Activated T-helper 17 cell treated with anti-CD3 and anti-CD28 coated beads, Interleukin-2, amount 50 U/mL, for 72 hours (primary cell): ENCODE results near the gene EPHA6. TPM values are rescaled to one million over a fixed set of nuclear protein-coding genes. Genes with fewer than 3 reads are reported as not detected.
"Not testable (repeated sequence)": the region's sequence is repeated elsewhere in the genome, so short reads cannot be mapped to it uniquely, and the experiment has no call there.

Source experiments
- ATAC-seq: fragments of 150-1000 bp; cut with Tn5 transposase; replicated peaks from 2 replicates; pipeline ENCODE4 v1.10.0; 2021; ENCODE audit warnings: mild to moderate bottlenecking, moderate library complexity
- H3K27ac Mint-ChIP-seq: one replicate; pipeline ENCODE4 v1.8.0; 2022; ENCODE audit warnings: mixed read lengths
- H3K27me3 Mint-ChIP-seq: one replicate; pipeline ENCODE4 v1.8.0; 2022; ENCODE audit warnings: mixed read lengths
- H3K36me3 Mint-ChIP-seq: one replicate; pipeline ENCODE4 v1.8.0; 2022; ENCODE audit warnings: low read depth, mild to moderate bottlenecking, mixed read lengths
- H3K4me1 Mint-ChIP-seq: one replicate; pipeline ENCODE4 v1.8.0; 2022; ENCODE audit warnings: mixed read lengths
- H3K4me3 Mint-ChIP-seq: one replicate; pipeline ENCODE4 v1.8.0; 2022; ENCODE audit warnings: mild to moderate bottlenecking, mixed read lengths
- H3K9me3 Mint-ChIP-seq: one replicate; pipeline ENCODE4 v1.8.0; 2022; ENCODE audit warnings: mixed read lengths
- total RNA-seq, 2 donors: library from RNA; stranded (reverse); gene quantifications; one replicate each; pipeline ENCODE4 v1.2.3, GENCODE V29; 2022

The EPHA6 gene
- total RNA-seq, 2 donors from 2014 or later: not detected

DNA sequence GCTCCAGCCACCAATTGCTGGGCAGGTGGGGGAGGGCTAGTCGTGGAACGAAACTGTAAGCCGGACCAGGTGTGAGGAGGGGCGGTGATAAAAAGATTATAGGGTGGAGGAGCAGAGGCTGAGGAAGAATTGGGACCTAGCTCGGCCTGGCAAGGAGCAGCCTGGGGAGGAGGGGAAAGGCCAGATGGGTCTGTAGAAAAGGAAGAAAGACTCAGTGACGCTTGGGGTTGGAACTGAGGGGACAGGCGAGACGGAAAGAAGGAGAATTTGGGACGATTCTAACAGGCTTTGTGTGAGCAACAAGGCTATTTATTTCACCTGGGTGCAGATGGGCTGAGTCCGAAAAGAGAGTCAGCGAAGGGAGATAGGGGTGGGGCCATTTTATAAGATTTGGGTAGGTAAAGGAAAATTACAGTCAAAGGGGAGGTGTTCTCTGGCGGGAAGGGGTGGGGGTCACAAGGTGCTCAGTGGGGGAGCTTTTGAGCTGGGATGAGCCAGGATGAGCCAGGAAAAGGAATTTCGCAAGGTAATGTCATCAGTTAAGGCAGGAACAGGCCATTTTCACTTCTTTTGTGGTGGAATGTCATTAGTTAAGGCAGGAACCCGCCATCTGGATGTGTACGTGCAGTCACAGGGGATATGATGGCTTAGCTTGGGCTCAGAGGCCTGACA lies 462.6 kb downstream of the EPHA6 start:
- ATAC-seq, H3K9me3 Mint-ChIP-seq, H3K27me3 Mint-ChIP-seq, H3K36me3 Mint-ChIP-seq, H3K4me3 Mint-ChIP-seq, H3K4me1 Mint-ChIP-seq, H3K27ac Mint-ChIP-seq: not testable (repeated sequence)

DNA sequence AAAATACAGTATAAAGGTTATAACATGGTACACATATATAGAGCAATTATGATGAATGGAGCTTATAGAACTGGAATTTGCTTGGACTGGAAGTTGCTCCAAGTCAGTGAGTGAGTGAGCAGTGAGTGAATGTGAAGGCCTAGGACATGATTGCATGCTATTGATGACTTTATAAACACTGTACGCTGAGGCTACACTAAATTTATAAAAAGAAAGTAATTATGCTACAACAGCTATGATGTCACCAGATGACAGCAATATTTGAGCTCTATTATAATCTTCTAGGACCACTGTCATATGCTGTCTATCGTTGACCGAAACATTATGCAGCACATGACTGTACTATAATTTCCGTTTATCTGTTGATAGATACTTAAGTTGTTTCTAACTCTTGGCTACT lies 463.3 kb downstream of the EPHA6 start:
- Mint-ChIP-seq H3K4me3 (no peak overlapping the region), H3K27ac (no peak overlapping the region), H3K4me1 (no peaks in the 10 kb centered on the region), H3K27me3 (no peaks in the 10 kb centered on the region), H3K9me3 (no peaks in the 10 kb centered on the region), H3K36me3 (no peaks in the 10 kb centered on the region)
- ATAC-seq: no peak

DNA sequence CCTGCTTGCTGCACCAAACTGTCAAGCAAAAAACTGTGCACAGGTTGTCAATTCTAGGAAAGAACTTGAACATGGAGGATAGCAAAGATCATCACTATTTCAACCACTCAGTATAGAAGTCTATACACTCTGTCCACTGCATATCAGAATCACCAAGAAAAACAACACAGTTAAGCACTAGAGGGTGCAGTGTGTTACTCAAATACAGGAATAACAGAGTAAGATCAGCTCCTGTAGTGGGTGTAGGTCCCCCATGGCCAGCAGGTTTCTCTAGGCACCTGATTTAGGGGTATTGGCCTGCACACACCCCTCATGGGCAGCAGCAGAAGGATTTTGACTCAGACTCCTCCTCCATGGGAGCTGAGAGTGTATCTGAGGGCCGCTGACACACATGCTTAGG lies 464.1 kb downstream of the EPHA6 start:
- no peak overlapping the region for H3K4me3 Mint-ChIP-seq
- no peaks in the 10 kb centered on the region for H3K4me1 Mint-ChIP-seq
- no peaks in the 10 kb centered on the region for H3K9me3 Mint-ChIP-seq
- no peaks in the 10 kb centered on the region for H3K36me3 Mint-ChIP-seq
- no peak overlapping the region for H3K27ac Mint-ChIP-seq
- no peak for ATAC-seq
- no peaks in the 10 kb centered on the region for H3K27me3 Mint-ChIP-seq

DNA sequence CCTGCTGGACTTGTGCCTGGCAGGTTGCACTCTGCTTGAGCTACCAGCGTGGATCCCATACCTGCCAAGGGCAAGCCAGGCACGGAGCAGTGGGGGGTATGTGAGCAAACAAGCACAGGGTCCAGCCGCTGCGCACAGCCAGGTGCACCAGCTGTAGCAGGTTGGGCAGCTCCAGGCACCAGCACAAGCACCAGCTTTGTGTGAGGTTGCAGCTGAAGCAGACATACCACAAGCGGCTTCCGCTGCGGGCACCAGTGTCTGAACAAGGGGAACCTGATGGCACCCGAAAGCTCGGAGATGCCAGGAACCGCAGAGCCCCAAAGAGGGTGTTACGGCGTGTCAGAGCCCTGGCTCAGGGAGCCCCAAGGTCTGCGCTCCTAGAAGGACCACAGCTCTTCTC lies 477.5 kb downstream of the EPHA6 start:
- H3K4me1 Mint-ChIP-seq: no peaks in the 10 kb centered on the region
- H3K4me3 Mint-ChIP-seq: no peak overlapping the region
- H3K27ac Mint-ChIP-seq: no peak overlapping the region
- H3K9me3 Mint-ChIP-seq: peaks cover 10% of the 10 kb centered on the region
- no peaks in the 10 kb centered on the region for H3K36me3 Mint-ChIP-seq
- H3K27me3 Mint-ChIP-seq: no peaks in the 10 kb centered on the region
- no peak for ATAC-seq

DNA sequence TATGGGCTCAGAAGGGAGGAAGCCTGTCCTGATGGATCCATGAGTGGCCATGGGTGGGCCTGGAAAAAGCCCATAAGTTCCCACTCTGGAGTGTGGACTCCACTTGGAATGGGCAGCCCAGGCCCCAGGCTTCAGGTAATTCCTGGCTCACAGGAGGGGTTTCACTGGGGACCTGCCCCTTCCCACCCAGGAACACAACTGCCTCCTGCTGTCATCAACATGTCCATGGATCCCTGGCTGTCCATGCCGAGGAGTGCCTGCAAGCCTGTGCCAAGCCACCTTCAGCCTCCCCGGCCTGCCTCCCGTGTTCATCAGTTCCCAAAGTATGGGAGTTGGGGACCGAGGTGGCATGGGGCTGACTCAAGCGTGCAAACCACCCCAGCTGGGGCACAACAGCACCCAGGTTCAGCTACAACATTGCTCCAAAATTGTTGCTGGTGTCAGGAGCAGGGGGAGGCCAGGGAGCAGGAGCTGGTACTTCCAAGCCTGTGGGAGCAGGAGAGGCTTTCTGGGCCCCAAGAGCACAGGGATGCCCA lies 479.3 kb downstream of the EPHA6 start:
- H3K9me3 Mint-ChIP-seq: peaks cover 10% of the 10 kb centered on the region
- H3K36me3 Mint-ChIP-seq: no peaks in the 10 kb centered on the region
- H3K27me3 Mint-ChIP-seq: no peaks in the 10 kb centered on the region
- H3K4me3 Mint-ChIP-seq: no peak overlapping the region
- no peak overlapping the region for H3K27ac Mint-ChIP-seq
- ATAC-seq: no peak
- H3K4me1 Mint-ChIP-seq: no peaks in the 10 kb centered on the region

DNA sequence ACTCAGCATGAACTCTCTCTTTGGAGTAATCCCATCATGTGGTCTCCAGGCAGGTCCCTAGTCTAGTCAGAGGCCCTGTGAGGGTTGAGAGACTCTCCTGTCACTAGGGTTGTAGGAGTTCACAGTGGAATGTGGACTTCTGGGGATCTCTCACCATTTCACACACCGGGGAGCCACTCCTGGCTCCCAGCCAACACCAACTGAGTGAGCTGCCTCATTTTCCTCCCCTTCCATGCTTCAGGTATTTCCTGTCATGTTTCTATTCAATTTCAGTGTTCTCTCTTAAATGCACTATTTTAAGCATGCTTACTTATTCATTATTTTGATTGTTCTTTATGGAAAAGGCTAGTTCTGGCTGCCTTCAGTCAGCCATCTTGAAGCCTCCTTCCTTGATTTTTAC lies 482.6 kb downstream of the EPHA6 start:
- H3K36me3 Mint-ChIP-seq: no peaks in the 10 kb centered on the region
- H3K9me3 Mint-ChIP-seq: peaks cover 10% of the 10 kb centered on the region
- no peak overlapping the region for H3K4me3 Mint-ChIP-seq
- H3K27me3 Mint-ChIP-seq: no peaks in the 10 kb centered on the region
- no peaks in the 10 kb centered on the region for H3K4me1 Mint-ChIP-seq
- no peak overlapping the region for H3K27ac Mint-ChIP-seq
- ATAC-seq: no peak

DNA sequence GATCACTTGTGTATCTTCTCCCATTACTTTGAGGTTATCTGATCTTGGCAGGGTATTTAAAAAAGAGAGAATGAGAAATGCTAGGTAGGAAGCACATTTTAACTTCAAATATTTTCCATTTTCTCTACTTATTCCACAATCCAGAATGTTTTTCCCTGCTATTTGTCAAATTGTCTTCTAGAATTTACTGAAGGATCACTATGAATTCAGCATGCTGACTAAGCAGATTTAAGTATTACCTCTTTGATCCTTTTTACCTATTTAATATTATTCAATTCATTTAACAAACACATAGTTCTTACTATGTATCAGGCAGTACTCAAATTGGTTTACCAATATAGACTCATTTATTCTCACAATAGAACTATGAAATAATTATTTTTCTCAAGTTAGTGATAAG lies 486.7 kb downstream of the EPHA6 start:
- Mint-ChIP-seq H3K27me3 (no peaks in the 10 kb centered on the region), H3K4me1 (no peaks in the 10 kb centered on the region), H3K9me3 (peaks cover 5% of the 10 kb centered on the region), H3K27ac (no peak overlapping the region), H3K36me3 (no peaks in the 10 kb centered on the region), H3K4me3 (no peak overlapping the region)
- no peak for ATAC-seq

DNA sequence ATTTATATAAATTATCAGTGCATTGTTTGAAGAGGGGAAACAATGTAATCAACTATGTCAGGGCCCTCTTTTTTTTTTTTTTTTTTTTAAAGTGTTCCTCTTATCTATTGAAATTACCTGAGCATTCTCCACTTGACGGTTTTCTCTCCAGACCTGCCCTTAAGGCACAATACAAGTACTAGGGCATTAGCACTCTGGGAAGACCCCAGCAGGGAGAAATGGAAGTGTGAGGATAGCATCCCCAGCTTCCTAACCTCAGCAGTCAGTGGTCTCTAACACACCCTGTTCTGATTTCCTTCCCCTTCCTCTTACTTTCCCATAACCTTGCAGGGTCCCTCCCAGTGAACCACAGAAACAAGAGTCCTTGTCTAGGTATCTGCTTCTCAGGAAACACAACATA lies 491.8 kb downstream of the EPHA6 start:
- ATAC-seq: no peak
- Mint-ChIP-seq H3K27me3 (no peaks in the 10 kb centered on the region), H3K4me3 (no peak overlapping the region), H3K9me3 (no peaks in the 10 kb centered on the region), H3K4me1 (no peaks in the 10 kb centered on the region), H3K27ac (no peak overlapping the region), H3K36me3 (no peaks in the 10 kb centered on the region)

DNA sequence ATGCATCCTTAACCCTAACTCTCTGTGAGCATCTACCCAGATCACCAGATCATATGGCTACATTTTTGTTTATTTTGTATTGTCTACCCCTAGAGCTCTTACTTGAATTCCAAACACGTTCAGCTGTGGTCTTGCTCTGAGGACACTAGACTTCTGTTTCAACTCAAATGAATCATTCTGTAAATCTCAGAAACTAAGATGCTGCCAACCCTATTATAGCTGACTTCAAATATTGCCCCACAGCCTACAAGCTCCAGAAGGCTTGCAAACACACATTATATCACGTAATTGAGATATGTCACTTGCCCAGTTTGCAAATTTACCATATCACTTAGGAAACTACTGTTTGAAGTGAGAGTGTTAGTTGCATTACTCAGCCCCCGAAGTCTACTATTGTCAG lies 524.0 kb downstream of the EPHA6 start:
- ATAC-seq: no peak
- Mint-ChIP-seq H3K27me3 (no peaks in the 10 kb centered on the region), H3K27ac (no peak overlapping the region), H3K9me3 (peaks cover 3% of the 10 kb centered on the region), H3K36me3 (no peaks in the 10 kb centered on the region), H3K4me1 (no peaks in the 10 kb centered on the region), H3K4me3 (no peak overlapping the region)

DNA sequence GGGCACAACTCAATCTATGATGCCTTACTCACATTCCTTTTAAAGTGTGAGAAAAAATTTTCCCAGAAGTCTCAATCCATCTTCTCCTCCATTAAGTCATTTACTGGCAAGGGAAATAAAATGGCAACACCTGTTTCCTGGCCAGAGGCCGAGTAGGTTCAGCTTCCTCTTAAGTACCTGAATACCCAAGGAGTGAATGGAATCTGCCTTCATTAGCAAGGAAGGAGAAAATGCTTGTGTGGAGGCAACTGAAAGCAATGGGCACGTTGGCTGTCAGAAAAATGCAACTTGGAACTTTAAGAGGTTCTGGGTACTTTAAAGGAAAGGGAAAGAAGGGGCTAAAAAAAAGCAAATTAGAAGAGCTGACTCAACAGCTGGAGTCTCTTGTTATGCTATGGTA lies 526.5 kb downstream of the EPHA6 start:
- Mint-ChIP-seq H3K27ac (no peak overlapping the region), H3K4me1 (no peaks in the 10 kb centered on the region), H3K4me3 (no peak overlapping the region), H3K36me3 (no peaks in the 10 kb centered on the region), H3K9me3 (peaks cover 3% of the 10 kb centered on the region), H3K27me3 (no peaks in the 10 kb centered on the region)
- ATAC-seq: no peak

DNA sequence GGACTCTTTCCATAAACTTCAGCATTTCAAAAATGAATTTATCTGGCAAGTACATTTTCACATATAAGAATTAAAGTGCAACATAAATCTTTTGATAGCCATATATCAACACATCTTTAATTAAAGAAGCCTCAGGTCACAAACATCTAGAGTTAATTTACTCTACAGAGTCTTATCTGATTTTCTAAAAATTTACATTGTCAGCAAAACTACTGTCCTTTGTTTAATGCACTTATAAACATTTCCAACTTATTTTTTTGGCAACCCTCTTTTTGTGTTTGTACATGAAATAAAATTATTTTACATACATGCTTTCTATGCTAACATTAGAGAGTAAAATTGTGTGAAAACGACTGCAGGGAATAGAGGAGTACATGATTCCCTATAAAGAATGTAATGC lies 533.4 kb downstream of the EPHA6 start:
- H3K27ac Mint-ChIP-seq: no peak overlapping the region
- ATAC-seq: no peak
- peaks cover 7% of the 10 kb centered on the region for H3K9me3 Mint-ChIP-seq
- no peak overlapping the region for H3K4me3 Mint-ChIP-seq
- H3K4me1 Mint-ChIP-seq: no peaks in the 10 kb centered on the region
- H3K27me3 Mint-ChIP-seq: no peaks in the 10 kb centered on the region
- no peaks in the 10 kb centered on the region for H3K36me3 Mint-ChIP-seq

DNA sequence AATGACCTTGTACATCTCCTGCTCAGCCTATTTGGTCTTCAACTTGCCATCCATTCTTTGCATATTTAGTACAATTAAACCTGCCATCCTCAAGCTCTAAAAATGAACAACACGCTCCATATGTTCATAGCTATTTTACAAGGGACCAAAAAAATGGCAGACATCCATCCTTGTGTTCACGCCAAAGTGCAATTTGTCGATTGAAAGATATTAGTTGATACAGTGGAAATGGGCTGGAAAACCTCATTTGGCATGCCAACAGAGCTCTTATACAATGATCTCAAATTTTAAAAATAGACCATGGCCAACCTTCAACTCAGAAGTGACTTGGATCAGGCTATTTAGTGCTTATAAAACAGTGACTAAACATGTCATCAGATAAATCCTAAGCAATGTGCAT lies 536.6 kb downstream of the EPHA6 start:
- H3K4me3 Mint-ChIP-seq: no peak overlapping the region

DNA sequence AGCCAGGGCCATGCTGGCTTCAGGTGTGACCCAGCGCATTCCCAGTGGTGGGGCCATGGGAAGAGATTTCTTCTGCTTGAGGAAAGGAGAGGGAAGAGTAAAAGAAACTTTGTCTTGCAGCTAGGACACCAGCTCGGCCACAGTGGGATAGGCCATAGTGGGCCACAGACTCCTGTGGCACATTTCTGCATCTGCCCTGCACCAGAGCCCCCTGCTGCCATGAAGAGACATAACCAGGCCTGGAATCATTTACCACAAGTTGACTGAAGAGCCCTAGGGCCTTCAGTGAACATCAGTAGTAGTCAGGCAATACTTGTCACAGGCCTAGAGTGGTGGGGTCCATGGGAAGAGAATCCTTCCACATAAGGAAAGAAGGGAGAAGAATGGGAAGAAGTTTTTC lies 538.8 kb downstream of the EPHA6 start:
- H3K4me3 Mint-ChIP-seq: no peak overlapping the region
- H3K4me1 Mint-ChIP-seq: no peaks in the 10 kb centered on the region
- no peak overlapping the region for H3K27ac Mint-ChIP-seq
- no peaks in the 10 kb centered on the region for H3K36me3 Mint-ChIP-seq
- H3K27me3 Mint-ChIP-seq: no peaks in the 10 kb centered on the region
- H3K9me3 Mint-ChIP-seq: peaks cover 21% of the 10 kb centered on the region
- no peak for ATAC-seq

More for the DNA sequence above, 536.6 kb downstream of the EPHA6 start:
- Mint-ChIP-seq H3K4me1 (no peaks in the 10 kb centered on the region), H3K27me3 (no peaks in the 10 kb centered on the region), H3K9me3 (peaks cover 21% of the 10 kb centered on the region), H3K27ac (no peak overlapping the region), H3K36me3 (no peaks in the 10 kb centered on the region)
- no peak for ATAC-seq

DNA sequence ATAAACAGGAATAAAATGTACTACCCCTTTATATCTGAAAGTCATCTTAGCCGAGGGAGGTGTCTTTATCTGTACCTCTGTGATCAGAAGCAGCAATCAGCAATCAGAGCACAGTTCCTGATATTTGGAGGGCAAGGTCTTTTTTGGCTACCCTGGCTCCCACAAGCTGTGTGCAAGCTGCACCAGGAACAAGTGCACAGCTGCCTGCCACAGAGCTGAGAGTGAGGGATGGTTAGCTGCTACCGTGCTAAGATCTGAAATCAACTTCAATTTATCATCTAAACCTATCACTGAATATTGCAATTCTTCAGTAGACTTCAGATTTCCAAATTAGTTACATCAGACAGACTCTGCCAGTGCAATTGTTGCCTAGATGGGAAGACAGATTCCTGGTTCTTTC lies 545.6 kb downstream of the EPHA6 start:
- Mint-ChIP-seq H3K36me3 (no peaks in the 10 kb centered on the region), H3K27ac (no peak overlapping the region), H3K27me3 (no peaks in the 10 kb centered on the region), H3K4me3 (no peak overlapping the region), H3K9me3 (peaks cover 6% of the 10 kb centered on the region), H3K4me1 (no peaks in the 10 kb centered on the region)
- no peak for ATAC-seq

DNA sequence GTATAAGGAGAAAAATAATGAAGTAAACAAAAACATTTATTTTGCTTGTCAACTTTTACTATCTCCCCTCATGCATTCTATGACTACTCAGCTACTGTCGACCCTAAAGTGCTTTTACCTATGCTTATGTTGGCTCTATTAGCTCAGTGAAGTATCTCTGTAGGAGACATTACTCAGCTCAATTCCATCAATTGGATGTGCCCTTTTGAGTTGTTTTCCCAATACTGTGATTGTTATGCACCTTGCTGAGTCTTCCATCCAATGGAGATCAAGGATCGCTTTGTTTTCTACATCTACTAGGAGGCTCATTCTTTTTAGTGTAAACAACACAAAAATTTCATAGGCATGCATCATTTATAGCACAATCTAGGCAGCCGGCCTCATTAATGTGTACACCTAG lies 546.4 kb downstream of the EPHA6 start:
- no peaks in the 10 kb centered on the region for H3K9me3 Mint-ChIP-seq
- no peaks in the 10 kb centered on the region for H3K27me3 Mint-ChIP-seq
- H3K4me1 Mint-ChIP-seq: no peaks in the 10 kb centered on the region
- ATAC-seq: no peak
- H3K27ac Mint-ChIP-seq: no peak overlapping the region
- H3K4me3 Mint-ChIP-seq: no peak overlapping the region
- no peaks in the 10 kb centered on the region for H3K36me3 Mint-ChIP-seq

DNA sequence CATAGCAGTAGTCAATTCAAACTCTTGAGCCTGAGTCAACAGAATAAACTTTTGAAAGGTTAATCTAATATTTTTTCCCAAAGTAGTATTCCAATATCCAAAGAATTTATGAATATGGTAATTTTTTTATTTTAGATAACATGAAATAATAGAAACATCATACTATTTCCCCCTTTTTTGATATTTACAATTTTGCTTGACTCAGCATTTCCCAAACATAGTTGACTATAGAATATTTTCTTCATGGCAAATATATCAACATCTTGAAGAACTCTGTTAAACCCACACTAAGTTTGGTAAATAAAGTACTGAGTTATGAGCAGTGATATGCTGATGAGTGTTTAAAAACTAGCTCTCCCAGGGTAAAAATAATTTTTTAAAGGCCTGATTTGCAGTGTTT lies 570.2 kb downstream of the EPHA6 start:
- Mint-ChIP-seq H3K4me3 (no peak overlapping the region), H3K9me3 (peaks cover 3% of the 10 kb centered on the region), H3K36me3 (no peaks in the 10 kb centered on the region), H3K27me3 (no peaks in the 10 kb centered on the region), H3K27ac (no peak overlapping the region), H3K4me1 (no peaks in the 10 kb centered on the region)
- no peak for ATAC-seq
